ENCODE results near the gene MRGPRF. TPM values are rescaled to one million over a fixed set of nuclear protein-coding genes. Genes with fewer than 3 reads are reported as not detected.

Gene MRGPRF
- total RNA-seq, 2 donors from 2014 or later = 3.7 to 4.7 TPM

DNA sequence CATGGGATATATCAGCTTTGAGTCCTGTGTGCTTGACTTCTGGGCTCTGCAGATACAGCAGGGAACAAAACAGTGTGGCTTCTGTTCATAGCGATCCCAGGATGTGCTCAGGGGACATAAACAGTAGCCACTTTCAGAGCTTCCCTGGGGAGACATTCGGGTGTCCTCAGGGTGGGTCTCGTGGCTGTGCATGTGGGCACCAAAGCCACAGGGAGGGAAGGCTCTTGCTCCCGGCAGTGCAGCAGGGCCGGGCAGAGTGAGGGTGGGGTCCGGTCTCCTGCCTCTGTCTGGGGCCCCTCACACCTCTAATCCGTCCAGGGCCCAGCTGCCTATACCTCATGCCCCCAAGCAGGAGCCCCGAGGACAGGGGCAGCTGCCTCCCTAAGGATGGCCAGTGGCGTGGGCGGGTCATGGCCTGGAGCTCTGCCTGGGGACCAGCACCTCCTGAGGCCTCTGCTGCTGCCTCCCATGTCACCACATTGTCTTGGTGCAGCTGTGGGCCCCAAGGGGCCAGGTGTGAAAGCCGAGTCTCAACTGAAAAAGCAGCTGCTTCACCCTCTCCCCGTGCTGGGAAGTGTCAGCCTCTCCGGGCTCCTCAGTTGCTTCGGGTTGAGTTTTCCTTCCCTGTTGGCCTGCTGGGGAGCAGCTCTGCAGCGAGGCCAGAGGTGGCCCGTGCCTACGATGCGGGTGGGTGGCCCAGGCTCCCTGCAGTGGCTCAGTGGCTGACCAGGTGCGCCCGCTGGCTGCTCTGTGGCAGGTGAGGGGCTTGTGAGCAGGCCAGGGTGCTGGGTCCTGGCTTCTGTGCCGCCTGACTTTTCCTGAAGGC lies 39.5 kb upstream of the MRGPRF start:
- Mint-ChIP-seq H3K27ac (peak overlapping the region; percentile 32), H3K36me3 (ENCODE audit: low read depth) (peaks cover 7% of the 10 kb centered on the region)
- H3K9ac ChIP-seq (ENCODE audit: extremely low read depth, low read length, poor library complexity, severe bottlenecking) = no peak overlapping the region

DNA sequence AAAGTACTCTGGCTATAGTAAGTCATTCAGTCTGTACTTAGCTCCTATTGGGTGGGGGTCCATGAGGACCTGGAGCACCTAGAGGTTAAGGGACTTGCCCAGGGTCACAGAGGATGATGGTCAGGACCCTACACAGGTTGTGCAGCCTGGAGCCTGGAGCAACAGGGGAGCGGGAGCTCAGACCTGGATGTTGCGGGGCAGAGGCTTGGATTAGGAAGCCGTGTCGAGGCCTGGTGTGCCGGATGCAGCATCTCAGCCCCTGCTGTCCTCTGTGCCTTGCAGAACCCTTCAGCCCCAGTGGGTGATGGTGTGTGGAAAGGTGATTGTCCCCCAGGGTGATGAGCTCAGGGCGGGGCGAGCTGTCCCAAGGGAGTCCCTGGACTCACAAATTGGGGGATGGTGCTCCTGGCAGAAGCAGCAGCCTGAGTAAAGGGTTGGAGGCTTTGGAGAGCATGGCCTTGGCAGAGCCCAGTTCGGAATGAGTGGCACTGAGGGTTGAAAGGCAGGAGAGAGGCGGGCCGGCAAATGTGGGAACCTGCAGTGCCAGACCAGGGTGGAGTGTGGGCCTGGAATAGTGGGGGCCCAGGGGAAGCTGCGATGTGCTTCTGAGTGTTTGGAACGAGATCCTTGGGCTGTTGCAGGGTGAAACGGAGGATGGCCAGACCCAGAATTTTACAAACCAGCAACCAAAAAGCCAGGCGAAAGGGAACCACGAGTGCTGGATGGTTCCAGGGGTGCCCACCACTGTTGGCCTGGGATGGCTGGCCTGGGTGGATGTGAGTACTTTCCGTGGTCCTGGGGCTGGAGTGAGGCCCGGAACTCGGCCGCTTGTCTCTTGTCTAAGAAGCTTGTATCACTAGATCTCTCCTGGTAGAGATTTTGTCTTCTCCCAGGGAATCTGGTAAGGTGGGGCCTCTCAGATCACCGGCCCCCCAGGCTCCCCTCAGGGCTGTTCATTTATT lies 38.6 kb upstream of the MRGPRF start:
- TF ChIP-seq, protein P1, sequence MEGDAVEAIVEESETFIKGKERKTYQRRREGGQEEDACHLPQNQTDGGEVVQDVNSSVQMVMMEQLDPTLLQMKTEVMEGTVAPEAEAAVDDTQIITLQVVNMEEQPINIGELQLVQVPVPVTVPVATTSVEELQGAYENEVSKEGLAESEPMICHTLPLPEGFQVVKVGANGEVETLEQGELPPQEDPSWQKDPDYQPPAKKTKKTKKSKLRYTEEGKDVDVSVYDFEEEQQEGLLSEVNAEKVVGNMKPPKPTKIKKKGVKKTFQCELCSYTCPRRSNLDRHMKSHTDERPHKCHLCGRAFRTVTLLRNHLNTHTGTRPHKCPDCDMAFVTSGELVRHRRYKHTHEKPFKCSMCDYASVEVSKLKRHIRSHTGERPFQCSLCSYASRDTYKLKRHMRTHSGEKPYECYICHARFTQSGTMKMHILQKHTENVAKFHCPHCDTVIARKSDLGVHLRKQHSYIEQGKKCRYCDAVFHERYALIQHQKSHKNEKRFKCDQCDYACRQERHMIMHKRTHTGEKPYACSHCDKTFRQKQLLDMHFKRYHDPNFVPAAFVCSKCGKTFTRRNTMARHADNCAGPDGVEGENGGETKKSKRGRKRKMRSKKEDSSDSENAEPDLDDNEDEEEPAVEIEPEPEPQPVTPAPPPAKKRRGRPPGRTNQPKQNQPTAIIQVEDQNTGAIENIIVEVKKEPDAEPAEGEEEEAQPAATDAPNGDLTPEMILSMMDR (conservative IDR thresholded peaks at IDR 0.05) = no peak
- no peak overlapping the region for H3K27ac ChIP-seq (ENCODE audit: low read depth, low read length)
- H3K4me1 ChIP-seq (ENCODE audit: control insufficient read depth, insufficient read depth, low read length) = peaks cover 6% of the 10 kb centered on the region
- H3K27ac Mint-ChIP-seq = peak overlapping the region; percentile 32
- H3K9ac ChIP-seq (ENCODE audit: extremely low read depth, low read length, poor library complexity, severe bottlenecking) = no peak overlapping the region
- H3K4me3 ChIP-seq (ENCODE audit: low read length) = no peak overlapping the region
- WGBS, 2 experiments (ENCODE audit: insufficient coverage in 1 of 2, insufficient read length in 1 of 2) = 92 to 93% methylated on average over 14 to 20 of the region's 20 CpGs
- H3K36me3 Mint-ChIP-seq (ENCODE audit: low read depth) = peaks cover 5% of the 10 kb centered on the region
- H3K4me1 Mint-ChIP-seq = peaks cover 25% of the 10 kb centered on the region
- no peaks in the 10 kb centered on the region for H3K9me3 Mint-ChIP-seq
- no peaks in the 10 kb centered on the region for H3K9me3 ChIP-seq (ENCODE audit: control insufficient read depth, low read length)
- no peak overlapping the region for H3K4me3 Mint-ChIP-seq
- peaks cover 7% of the 10 kb centered on the region for H3K36me3 ChIP-seq (ENCODE audit: control insufficient read depth, insufficient read depth, low read length)
- H3K27me3 ChIP-seq (ENCODE audit: control insufficient read depth, insufficient read depth, low read length, poor library complexity, severe bottlenecking) = no peaks in the 10 kb centered on the region
- DNase-seq = no peak
- H3K27me3 Mint-ChIP-seq (ENCODE audit: insufficient read depth) = no peaks in the 10 kb centered on the region

More for the DNA sequence above, 39.5 kb upstream of the MRGPRF start:
- Mint-ChIP-seq H3K4me1 (peaks cover 23% of the 10 kb centered on the region), H3K9me3 (no peaks in the 10 kb centered on the region), H3K4me3 (no peak overlapping the region), H3K27me3 (ENCODE audit: insufficient read depth) (no peaks in the 10 kb centered on the region)
- WGBS, 2 experiments (ENCODE audit: insufficient coverage in 1 of 2, insufficient read length in 1 of 2) = 90 to 92% methylated on average over 12 to 21 of the region's 21 CpGs
- TF ChIP-seq, protein P1 (conservative IDR thresholded peaks at IDR 0.05) = no peak
- Histone ChIP-seq H3K36me3 (ENCODE audit: control insufficient read depth, insufficient read depth, low read length) (peaks cover 7% of the 10 kb centered on the region), H3K27me3 (ENCODE audit: control insufficient read depth, insufficient read depth, low read length, poor library complexity, severe bottlenecking) (no peaks in the 10 kb centered on the region), H3K27ac (ENCODE audit: low read depth, low read length) (no peak overlapping the region), H3K4me3 (ENCODE audit: low read length) (no peak overlapping the region), H3K9me3 (ENCODE audit: control insufficient read depth, low read length) (no peaks in the 10 kb centered on the region), H3K4me1 (ENCODE audit: control insufficient read depth, insufficient read depth, low read length) (peaks cover 6% of the 10 kb centered on the region)
- no peak for DNase-seq

DNA sequence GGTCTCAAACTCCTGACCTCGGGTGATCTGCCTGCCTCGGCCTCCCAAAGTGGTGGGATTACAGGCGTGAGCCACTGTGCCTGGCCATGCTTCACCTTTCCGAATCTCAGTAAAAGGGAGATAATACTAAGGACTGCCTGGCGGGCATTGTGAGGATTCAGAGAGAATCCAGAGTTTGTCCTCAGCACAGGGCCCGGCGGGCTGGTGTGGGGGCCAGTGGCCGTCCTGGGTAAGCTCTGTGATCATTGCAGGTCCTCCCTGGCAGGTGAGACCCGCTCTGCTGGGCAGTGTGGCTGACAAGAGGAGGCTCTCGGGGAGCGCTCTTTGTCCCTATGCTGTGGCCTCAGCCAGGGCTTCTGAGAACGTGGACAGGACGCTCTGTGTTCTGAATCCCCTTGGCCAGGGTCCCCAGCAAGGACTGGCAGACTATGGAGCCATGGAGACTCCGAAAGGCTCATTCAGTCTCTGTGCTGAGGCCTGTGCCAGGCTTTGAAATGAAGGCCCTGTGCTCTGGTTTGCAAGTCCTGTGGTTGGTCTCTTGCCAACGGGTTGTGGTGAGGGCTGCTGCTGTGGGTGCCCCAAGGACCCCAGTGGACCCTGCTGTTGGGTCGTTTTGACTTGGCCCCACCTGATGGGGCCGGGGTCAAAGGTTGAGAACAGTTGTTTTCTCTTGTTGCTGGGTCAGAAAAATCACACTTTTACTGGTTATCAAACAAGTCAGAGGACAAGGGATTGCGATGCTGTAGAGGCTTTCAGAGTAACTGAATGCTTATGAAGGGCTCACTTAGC lies 37.7 kb upstream of the MRGPRF start:
- Mint-ChIP-seq H3K4me3 (peak overlapping the region; percentile 66), H3K4me1 (peaks cover 25% of the 10 kb centered on the region), H3K27ac (peak overlapping the region; percentile 55), H3K9me3 (no peaks in the 10 kb centered on the region), H3K27me3 (ENCODE audit: insufficient read depth) (no peaks in the 10 kb centered on the region), H3K36me3 (ENCODE audit: low read depth) (peaks cover 2% of the 10 kb centered on the region)
- H3K4me3 ChIP-seq (ENCODE audit: low read length) = no peak overlapping the region
- TF ChIP-seq, protein P1 (conservative IDR thresholded peaks at IDR 0.05) = no peak
- no peaks in the 10 kb centered on the region for H3K27me3 ChIP-seq (ENCODE audit: control insufficient read depth, insufficient read depth, low read length, poor library complexity, severe bottlenecking)
- H3K27ac ChIP-seq (ENCODE audit: low read depth, low read length) = no peak overlapping the region
- peaks cover 6% of the 10 kb centered on the region for H3K4me1 ChIP-seq (ENCODE audit: control insufficient read depth, insufficient read depth, low read length)
- no peak for DNase-seq
- no peak overlapping the region for H3K9ac ChIP-seq (ENCODE audit: extremely low read depth, low read length, poor library complexity, severe bottlenecking)
- peaks cover 3% of the 10 kb centered on the region for H3K36me3 ChIP-seq (ENCODE audit: control insufficient read depth, insufficient read depth, low read length)
- H3K9me3 ChIP-seq (ENCODE audit: control insufficient read depth, low read length) = no peaks in the 10 kb centered on the region
- WGBS, 2 experiments (ENCODE audit: insufficient coverage in 1 of 2, insufficient read length in 1 of 2) = 89 to 92% methylated on average over 15 to 18 of the region's 18 CpGs

All from endodermal cell (in vitro differentiated cells).